Erythroblast (primary cell): ENCODE data around the gene APLP2.

Experiments
- GATA1 ChIP-seq: IDR thresholded peaks from 2 replicates; pipeline ENCODE4 v1.6.1; 2011; ENCODE audit warnings: low read depth, mild to moderate bottlenecking, control low read depth, low read length, moderate library complexity
- POLR2A ChIP-seq: IDR thresholded peaks from 2 replicates; pipeline ENCODE4 v1.6.1; 2011; ENCODE audit warnings: mild to moderate bottlenecking, low read length

GRCh38 chr11:130120045-130120444 lies 50.4 kb downstream of the APLP2 start:
- TF ChIP-seq POLR2A (no peak), GATA1 (no peak)
